Measurements from ENCODE around the gene MRPL22. TPM values are rescaled to one million over a fixed set of nuclear protein-coding genes. Genes with fewer than 3 reads are reported as not detected.

The MRPL22 gene
- total RNA-seq, 3 donors from 2014 or later (not counting 1 experiment from before 2014, with no cell fraction given), result 30.5 to 38.0 (median 30.9) TPM

DNA sequence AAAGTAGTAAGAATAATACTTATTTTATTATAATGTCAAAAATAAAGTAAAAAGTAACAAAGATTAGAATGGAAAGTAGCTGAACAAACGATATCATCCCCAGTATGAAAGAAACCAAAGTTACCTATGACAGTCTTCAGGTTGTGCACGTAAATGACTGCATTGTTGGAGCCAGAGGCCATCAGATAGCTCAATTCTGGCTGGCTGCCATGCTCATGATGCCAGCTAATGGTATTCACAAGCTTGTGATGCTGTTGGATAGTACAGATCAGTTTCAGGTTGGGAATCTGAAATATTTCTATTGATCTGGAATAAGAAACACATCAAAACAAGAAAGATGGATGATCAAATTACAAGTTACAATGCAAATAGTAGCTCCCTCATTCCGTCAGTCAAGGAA lies 24.0 kb upstream of the MRPL22 start:
- no peaks in the 10 kb centered on the region for H3K9me3 Mint-ChIP-seq

GRCh38 chr5:154917757-154918156 lies 23.1 kb upstream of the MRPL22 start:
- no peak for ATAC-seq
- Histone ChIP-seq H3K27me3 (ENCODE audit: control insufficient read depth, insufficient read depth, low read length) (no peaks in the 10 kb centered on the region), H3K9me3 (ENCODE audit: control insufficient read depth, insufficient read depth, low read length) (no peaks in the 10 kb centered on the region), H3K36me3 (ENCODE audit: control insufficient read depth, insufficient read depth, low read length) (peaks cover 69% of the 10 kb centered on the region), H3K4me1 (ENCODE audit: control insufficient read depth, insufficient read depth, low read length) (no peaks in the 10 kb centered on the region), H3K27ac (ENCODE audit: low read length) (no peak overlapping the region), H3K4me3 (ENCODE audit: low read length) (no peak overlapping the region)
- H3K4me3 Mint-ChIP-seq, result no peak overlapping the region
- H3K9me3 Mint-ChIP-seq, result no peaks in the 10 kb centered on the region
- intact Hi-C loops (cut with micrococcal nuclease), result no loop called here
- WGBS (ENCODE audit: insufficient coverage), result 100% methylated on average over 3 of the region's 4 CpGs
- peaks cover 11% of the 10 kb centered on the region for H3K36me3 Mint-ChIP-seq
- no peaks in the 10 kb centered on the region for H3K27me3 Mint-ChIP-seq (ENCODE audit: low read depth in 2 of 2)
- TF ChIP-seq, protein P1, sequence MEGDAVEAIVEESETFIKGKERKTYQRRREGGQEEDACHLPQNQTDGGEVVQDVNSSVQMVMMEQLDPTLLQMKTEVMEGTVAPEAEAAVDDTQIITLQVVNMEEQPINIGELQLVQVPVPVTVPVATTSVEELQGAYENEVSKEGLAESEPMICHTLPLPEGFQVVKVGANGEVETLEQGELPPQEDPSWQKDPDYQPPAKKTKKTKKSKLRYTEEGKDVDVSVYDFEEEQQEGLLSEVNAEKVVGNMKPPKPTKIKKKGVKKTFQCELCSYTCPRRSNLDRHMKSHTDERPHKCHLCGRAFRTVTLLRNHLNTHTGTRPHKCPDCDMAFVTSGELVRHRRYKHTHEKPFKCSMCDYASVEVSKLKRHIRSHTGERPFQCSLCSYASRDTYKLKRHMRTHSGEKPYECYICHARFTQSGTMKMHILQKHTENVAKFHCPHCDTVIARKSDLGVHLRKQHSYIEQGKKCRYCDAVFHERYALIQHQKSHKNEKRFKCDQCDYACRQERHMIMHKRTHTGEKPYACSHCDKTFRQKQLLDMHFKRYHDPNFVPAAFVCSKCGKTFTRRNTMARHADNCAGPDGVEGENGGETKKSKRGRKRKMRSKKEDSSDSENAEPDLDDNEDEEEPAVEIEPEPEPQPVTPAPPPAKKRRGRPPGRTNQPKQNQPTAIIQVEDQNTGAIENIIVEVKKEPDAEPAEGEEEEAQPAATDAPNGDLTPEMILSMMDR (IDR thresholded peaks at IDR 0.05), result no peak
- DNase-seq, result no peak
- H3K27ac Mint-ChIP-seq, result no peak overlapping the region
- H3K4me1 Mint-ChIP-seq, result no peaks in the 10 kb centered on the region

More for the DNA sequence above, 24.0 kb upstream of the MRPL22 start:
- intact Hi-C loops (cut with micrococcal nuclease), result no loop called here
- Histone ChIP-seq H3K4me1 (ENCODE audit: control insufficient read depth, insufficient read depth, low read length) (no peaks in the 10 kb centered on the region), H3K9me3 (ENCODE audit: control insufficient read depth, insufficient read depth, low read length) (no peaks in the 10 kb centered on the region), H3K4me3 (ENCODE audit: low read length) (no peak overlapping the region), H3K27me3 (ENCODE audit: control insufficient read depth, insufficient read depth, low read length) (no peaks in the 10 kb centered on the region), H3K27ac (ENCODE audit: low read length) (no peak overlapping the region), H3K36me3 (ENCODE audit: control insufficient read depth, insufficient read depth, low read length) (peaks cover 76% of the 10 kb centered on the region)
- 98% methylated on average over 2 of the region's 3 CpGs for WGBS (ENCODE audit: insufficient coverage)
- H3K27me3 Mint-ChIP-seq (ENCODE audit: low read depth in 2 of 2), result no peaks in the 10 kb centered on the region
- no peak for DNase-seq
- no peaks in the 10 kb centered on the region for H3K4me1 Mint-ChIP-seq
- H3K27ac Mint-ChIP-seq, result no peak overlapping the region
- H3K4me3 Mint-ChIP-seq, result no peak overlapping the region
- H3K36me3 Mint-ChIP-seq, result peaks cover 19% of the 10 kb centered on the region
- ATAC-seq, result no peak
- TF ChIP-seq, protein P1 (IDR thresholded peaks at IDR 0.05), result no peak

GRCh38 chr5:154923441-154924430 lies 17.1 kb upstream of the MRPL22 start:
- no peaks in the 10 kb centered on the region for H3K9me3 Mint-ChIP-seq
- Histone ChIP-seq H3K27ac (ENCODE audit: low read length) (no peak overlapping the region), H3K4me1 (ENCODE audit: control insufficient read depth, insufficient read depth, low read length) (no peaks in the 10 kb centered on the region), H3K27me3 (ENCODE audit: control insufficient read depth, insufficient read depth, low read length) (no peaks in the 10 kb centered on the region), H3K9me3 (ENCODE audit: control insufficient read depth, insufficient read depth, low read length) (no peaks in the 10 kb centered on the region), H3K36me3 (ENCODE audit: control insufficient read depth, insufficient read depth, low read length) (peaks cover 67% of the 10 kb centered on the region), H3K4me3 (ENCODE audit: low read length) (no peak overlapping the region)
- no peaks in the 10 kb centered on the region for H3K27me3 Mint-ChIP-seq (ENCODE audit: low read depth in 2 of 2)
- intact Hi-C loops (cut with micrococcal nuclease), result no loop called here
- 94% methylated on average over 4 of the region's 7 CpGs for WGBS (ENCODE audit: insufficient coverage)
- TF ChIP-seq, protein P1 (IDR thresholded peaks at IDR 0.05), result no peak
- no peak overlapping the region for H3K4me3 Mint-ChIP-seq
- no peak overlapping the region for H3K27ac Mint-ChIP-seq
- ATAC-seq (no peak), DNase-seq (no peak)
- no peaks in the 10 kb centered on the region for H3K4me1 Mint-ChIP-seq
- peaks cover 19% of the 10 kb centered on the region for H3K36me3 Mint-ChIP-seq

Data from natural killer cell (primary cell).